Upper lobe of left lung (tissue), 6 donors: ENCODE measurements around the gene ZNF716. TPM values are rescaled to one million over a fixed set of nuclear protein-coding genes. Genes with fewer than 3 reads are reported as not detected.

Source experiments
- ATAC-seq, 2 donors: fragments of 200-7000 bp; cut with Tn5 transposase; one replicate each; pipeline ENCODE4 v1.9.1; 2022; ENCODE audit warnings: mild to moderate bottlenecking in 2 of 2, moderate library complexity in 2 of 2; ENCODE audit not compliant: low FRiP score in 2 of 2
- DNase-seq, 2 donors: peaks; one replicate each; pipeline ENCODE4 v3.0.0-alpha.2; 2019 to 2020
- H3K27ac ChIP-seq, 4 donors: fragments of 200-600 bp; sonication (generic); one replicate each; pipeline ENCODE4 v1.5.1; 2016 to 2019
- H3K27me3 ChIP-seq, 4 donors: fragments of 200-600 bp; sonication (generic); one replicate each; pipeline ENCODE4 v1.5.1; 2017 to 2019
- H3K36me3 ChIP-seq, 4 donors: fragments of 200-600 bp; sonication (generic); one replicate each; pipeline ENCODE4 v1.5.1; 2016 to 2019
- H3K4me1 ChIP-seq, 4 donors: fragments of 200-600 bp; sonication (generic); one replicate each; pipeline ENCODE4 v1.5.1; 2018 to 2019
- H3K4me3 ChIP-seq, 4 donors: fragments of 200-600 bp; sonication (generic); one replicate each; pipeline ENCODE4 v1.5.1; 2017 to 2019; ENCODE audit warnings: mild to moderate bottlenecking in 2 of 4, moderate library complexity in 1 of 4
- H3K9me3 ChIP-seq, 4 donors: fragments of 200-600 bp; sonication (generic); one replicate each; pipeline ENCODE4 v1.5.1; 2018 to 2019
- EP300 ChIP-seq, 4 donors: sonication (generic); formaldehyde crosslinking; IDR thresholded peaks; one replicate each; pipeline ENCODE4 v1.5.1; 2017; ENCODE audit warnings: antibody characterized with exemption in 4 of 4, control low read depth in 2 of 4
- POLR2A ChIP-seq, 4 donors: fragments of 450-650 bp; IDR thresholded peaks; one replicate each; pipeline ENCODE4 v1.5.1; 2016 to 2017; ENCODE audit warnings: antibody characterized with exemption in 4 of 4, mild to moderate bottlenecking in 2 of 4
- POLR2AphosphoS5 ChIP-seq, 2 donors: sonication (generic); formaldehyde crosslinking; IDR thresholded peaks; one replicate each; pipeline ENCODE4 v1.5.1; 2017; ENCODE audit warnings: antibody characterized with exemption in 2 of 2
- WGBS, 2 donors: methylation state at CpG; one replicate each; pipeline ENCODE4 v1.1.5; 2017 to 2018; 5-methylcytosine and 5-hydroxymethylcytosine counted together
- total RNA-seq, 6 donors: library from RNA; depleted of rRNA in 4 of 6; stranded (reverse); fragments of >200 nt in 4 of 6; gene quantifications; one replicate each; pipeline versions ENCODE4 v1.1.0 to v1.2.1, GENCODE V29; 2016 to 2021
- TF ChIP-seq, protein P1 (sequence below), 6 experiments: fragments of 450-650 bp in 4 of 6; fragments of 200-600 bp in 2 of 6; sonication (generic) in 2 of 6; IDR thresholded peaks; one replicate each; pipeline ENCODE4 v1.5.1; 2016 to 2019; ENCODE audit warnings: antibody characterized with exemption in 6 of 6
- donor health status: DM: no; HTN: no; CAD: no; lungs with moderate emphysema.
- donor health status: DM: no; HTN: yes; CAD: no; lungs with severe emphysema.

ZNF716 gene
- total RNA-seq, 6 donors from 2014 or later, result not detected

DNA sequence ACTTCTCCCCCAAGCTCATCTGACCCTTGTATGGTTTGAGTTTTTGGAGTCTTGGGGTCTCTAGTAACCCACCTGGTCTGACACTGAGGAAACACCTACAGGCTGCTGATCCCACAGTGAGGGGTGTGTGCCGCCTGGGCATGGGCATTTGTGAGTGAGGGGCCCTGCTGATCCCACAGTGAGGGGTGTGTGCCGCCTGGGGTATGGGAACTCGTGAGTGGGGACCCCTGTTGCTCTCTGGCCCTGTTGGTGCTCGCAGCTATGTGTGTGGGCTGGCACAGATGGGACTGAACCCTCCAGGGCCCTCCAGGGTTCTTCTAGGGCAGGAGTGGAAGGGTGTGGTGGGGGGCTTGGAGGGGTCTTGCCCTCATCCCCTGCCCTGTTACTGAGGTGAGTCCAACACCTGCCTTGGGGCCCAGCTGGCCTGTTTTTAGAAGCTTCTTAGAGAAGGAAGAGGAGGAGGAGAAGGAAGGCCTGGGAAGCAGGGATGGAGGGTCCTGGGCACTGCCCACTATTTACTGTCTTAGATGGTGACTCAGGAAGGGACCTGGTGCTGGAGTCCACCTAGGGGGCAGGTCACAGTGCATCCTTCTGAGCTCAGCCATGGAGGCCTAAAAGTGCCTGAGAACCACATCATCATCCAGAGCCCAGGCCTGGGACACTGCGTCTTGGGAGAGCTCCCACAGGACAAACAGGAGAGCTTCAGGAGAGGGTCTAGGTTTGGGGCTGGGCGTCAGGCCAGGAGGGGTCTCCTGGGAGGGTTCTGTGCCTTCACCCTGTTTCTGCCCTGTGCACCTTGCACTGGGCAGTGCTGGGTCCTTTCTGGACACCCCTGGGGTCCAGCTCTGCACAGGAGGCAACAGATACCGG, 36.2 kb upstream of the ZNF716 start:
- no peaks in the 10 kb centered on the region for H3K36me3 ChIP-seq
- H3K4me1 ChIP-seq, result no peaks in the 10 kb centered on the region
- no peaks in the 10 kb centered on the region for H3K27me3 ChIP-seq
- no peak overlapping the region for H3K4me3 ChIP-seq
- no peak for ATAC-seq
- 63 to 66% methylated on average over 4 to 7 of the region's 7 CpGs for WGBS, 2 donors
- H3K27ac ChIP-seq, result no peak overlapping the region
- TF ChIP-seq POLR2A (IDR thresholded peaks at IDR 0.05) (no peak), EP300 (IDR thresholded peaks at IDR 0.05) (no peak), POLR2AphosphoS5 (IDR thresholded peaks at IDR 0.05) (no peak)
- TF ChIP-seq, protein P1, sequence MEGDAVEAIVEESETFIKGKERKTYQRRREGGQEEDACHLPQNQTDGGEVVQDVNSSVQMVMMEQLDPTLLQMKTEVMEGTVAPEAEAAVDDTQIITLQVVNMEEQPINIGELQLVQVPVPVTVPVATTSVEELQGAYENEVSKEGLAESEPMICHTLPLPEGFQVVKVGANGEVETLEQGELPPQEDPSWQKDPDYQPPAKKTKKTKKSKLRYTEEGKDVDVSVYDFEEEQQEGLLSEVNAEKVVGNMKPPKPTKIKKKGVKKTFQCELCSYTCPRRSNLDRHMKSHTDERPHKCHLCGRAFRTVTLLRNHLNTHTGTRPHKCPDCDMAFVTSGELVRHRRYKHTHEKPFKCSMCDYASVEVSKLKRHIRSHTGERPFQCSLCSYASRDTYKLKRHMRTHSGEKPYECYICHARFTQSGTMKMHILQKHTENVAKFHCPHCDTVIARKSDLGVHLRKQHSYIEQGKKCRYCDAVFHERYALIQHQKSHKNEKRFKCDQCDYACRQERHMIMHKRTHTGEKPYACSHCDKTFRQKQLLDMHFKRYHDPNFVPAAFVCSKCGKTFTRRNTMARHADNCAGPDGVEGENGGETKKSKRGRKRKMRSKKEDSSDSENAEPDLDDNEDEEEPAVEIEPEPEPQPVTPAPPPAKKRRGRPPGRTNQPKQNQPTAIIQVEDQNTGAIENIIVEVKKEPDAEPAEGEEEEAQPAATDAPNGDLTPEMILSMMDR (IDR thresholded peaks at IDR 0.05), result no peak
- H3K9me3 ChIP-seq, result peaks cover 0 to 59% (median 2%) of the 10 kb centered on the region in 4 donors
- DNase-seq, result no peak

DNA sequence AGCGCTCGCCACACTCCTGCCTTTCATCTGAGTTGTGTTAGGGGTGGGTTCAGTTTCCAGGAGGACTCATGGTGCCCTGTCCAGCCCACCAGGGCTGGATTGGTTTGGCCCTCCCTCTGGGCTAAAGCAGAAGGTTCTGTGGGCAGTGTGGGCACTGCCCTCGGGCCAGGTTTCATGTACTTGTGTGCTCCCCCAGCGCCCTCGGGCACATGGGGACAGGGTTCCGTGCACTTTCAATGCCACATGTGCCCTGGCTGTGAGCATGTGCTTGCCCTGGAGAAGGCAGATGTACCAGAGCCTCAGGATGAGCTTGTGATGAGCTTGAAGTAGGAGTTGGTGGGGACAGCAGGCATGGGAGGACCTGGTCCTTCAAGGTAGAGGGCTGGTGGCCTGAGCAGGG, 35.6 kb upstream of the ZNF716 start:
- Histone ChIP-seq H3K36me3 (no peaks in the 10 kb centered on the region), H3K4me1 (no peaks in the 10 kb centered on the region), H3K27ac (no peak overlapping the region), H3K27me3 (no peaks in the 10 kb centered on the region), H3K4me3 (no peak overlapping the region), H3K9me3 (peaks cover 0 to 59% (median 2%) of the 10 kb centered on the region in 4 donors)
- DNase-seq, result no peak
- no peak for ATAC-seq
- TF ChIP-seq POLR2AphosphoS5 (IDR thresholded peaks at IDR 0.05), result no peak
- TF ChIP-seq, protein P1 (IDR thresholded peaks at IDR 0.05), result no peak
- no peak for TF ChIP-seq EP300 (IDR thresholded peaks at IDR 0.05)
- no peak for TF ChIP-seq POLR2A (IDR thresholded peaks at IDR 0.05)
- WGBS, 2 donors, result 76 to 100% methylated on average over 1 to 6 of the region's 6 CpGs

DNA sequence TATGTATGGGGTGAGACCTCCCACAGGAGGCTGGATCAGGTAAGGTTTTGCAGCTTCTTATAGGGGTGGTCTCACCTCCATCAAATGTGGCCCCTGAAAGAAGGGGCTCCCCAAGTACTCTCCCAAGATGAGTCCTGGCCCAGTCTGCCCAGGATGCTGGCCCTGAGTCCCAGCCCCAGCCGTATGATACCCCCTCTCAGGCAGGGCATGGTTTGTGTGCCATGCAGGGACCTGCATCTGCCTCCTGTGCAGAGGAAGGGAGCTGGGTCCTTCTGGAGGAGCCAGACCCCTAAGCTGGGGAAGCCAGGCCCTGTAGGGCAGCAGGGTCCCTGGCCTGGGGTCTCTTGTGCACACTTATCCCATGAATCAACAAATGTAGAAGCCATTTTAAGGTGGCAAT, 35.1 kb upstream of the ZNF716 start:
- H3K36me3 ChIP-seq, result no peaks in the 10 kb centered on the region
- WGBS, 2 donors, result 57% methylated on average over 1 of the region's 1 CpG; no CpG with 5 or more reads in 1 of the 2 donors
- ATAC-seq, result no peak
- no peaks in the 10 kb centered on the region for H3K27me3 ChIP-seq
- no peak overlapping the region for H3K27ac ChIP-seq
- H3K9me3 ChIP-seq, result peaks cover 0 to 59% (median 2%) of the 10 kb centered on the region in 4 donors
- no peak for DNase-seq
- no peak overlapping the region for H3K4me3 ChIP-seq
- TF ChIP-seq EP300 (IDR thresholded peaks at IDR 0.05), result no peak
- TF ChIP-seq POLR2A (IDR thresholded peaks at IDR 0.05), result no peak
- no peak for TF ChIP-seq POLR2AphosphoS5 (IDR thresholded peaks at IDR 0.05)
- TF ChIP-seq, protein P1 (IDR thresholded peaks at IDR 0.05), result no peak
- no peaks in the 10 kb centered on the region for H3K4me1 ChIP-seq

DNA sequence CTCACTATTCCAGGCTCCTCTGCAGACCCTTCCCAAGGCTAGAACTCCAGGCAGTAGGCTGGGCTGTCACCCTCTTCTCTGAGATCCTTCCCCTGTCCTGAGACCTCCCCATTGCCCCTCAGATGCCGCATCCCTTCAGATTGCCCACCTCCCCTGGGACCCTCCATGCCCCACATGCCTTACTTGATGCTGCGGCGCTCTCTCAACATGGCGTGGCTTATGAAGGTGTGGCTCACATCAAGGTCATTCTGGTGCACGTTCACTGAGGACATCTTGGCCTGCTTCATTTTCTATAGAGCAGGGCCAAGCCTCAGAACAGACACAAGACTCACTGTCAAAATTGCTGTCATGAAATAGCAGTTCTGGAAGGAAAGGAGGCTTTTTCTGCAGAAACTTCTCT, 34.7 kb upstream of the ZNF716 start:
- Histone ChIP-seq H3K4me1 (no peaks in the 10 kb centered on the region), H3K4me3 (no peak overlapping the region), H3K27ac (no peak overlapping the region), H3K36me3 (no peaks in the 10 kb centered on the region), H3K27me3 (no peaks in the 10 kb centered on the region), H3K9me3 (peaks cover 0 to 59% (median 2%) of the 10 kb centered on the region in 4 donors)
- no peak for ATAC-seq
- 66 to 70% methylated on average over 5 of the region's 5 CpGs for WGBS, 2 donors
- no peak for DNase-seq
- TF ChIP-seq EP300 (IDR thresholded peaks at IDR 0.05), result no peak
- TF ChIP-seq, protein P1 (IDR thresholded peaks at IDR 0.05), result no peak
- TF ChIP-seq POLR2A (IDR thresholded peaks at IDR 0.05), result no peak
- TF ChIP-seq POLR2AphosphoS5 (IDR thresholded peaks at IDR 0.05), result no peak
